ENCODE results near the gene EVI2B.
"Not testable (repeated sequence)": the region's sequence is repeated elsewhere in the genome, so short reads cannot be mapped to it uniquely, and the experiment has no call there.

EVI2B gene

DNA sequence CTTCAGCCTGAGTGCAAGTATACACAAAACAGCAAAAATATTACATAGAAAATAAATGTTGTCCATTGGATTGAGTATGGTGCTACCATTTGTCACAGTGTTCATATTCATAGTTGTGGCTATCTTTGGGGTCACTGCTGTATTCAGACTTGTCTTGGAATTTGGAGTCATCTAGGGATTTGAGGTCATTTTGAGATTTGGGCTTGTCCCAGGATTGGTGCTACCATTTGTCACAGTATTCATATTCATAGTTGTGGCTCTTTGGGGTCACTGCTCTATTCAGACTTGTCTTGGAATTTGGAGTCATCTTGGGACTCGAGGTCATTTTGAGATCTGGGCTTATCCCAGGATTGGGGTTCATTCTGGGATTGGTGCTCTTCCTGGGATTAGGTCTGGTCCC is 41.6 kb downstream of the EVI2B start:
- DNase-seq (ENCODE audit: low spot score) = no peak

DNA sequence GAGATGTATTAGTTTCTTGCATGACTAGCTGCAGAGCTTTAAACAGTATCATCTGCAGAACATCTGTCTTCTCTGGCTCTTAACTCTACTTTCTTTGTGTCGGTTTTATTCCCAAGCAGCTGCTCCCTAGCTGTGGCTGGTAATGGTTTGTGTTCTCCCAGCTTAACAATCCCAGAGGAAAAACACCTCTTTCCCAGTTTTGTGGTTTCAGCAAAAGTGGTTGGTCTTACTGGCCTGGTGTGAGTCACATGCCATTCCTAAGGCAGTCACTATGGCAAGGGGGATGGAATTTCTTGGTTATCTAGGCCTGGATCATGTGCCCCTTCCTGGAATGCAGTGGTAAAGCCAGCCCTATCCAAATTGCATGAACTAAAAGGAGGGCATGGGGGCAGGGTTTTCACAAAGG is 44.3 kb downstream of the EVI2B start:
- peak; percentile 92 for DNase-seq (ENCODE audit: low spot score)

DNA sequence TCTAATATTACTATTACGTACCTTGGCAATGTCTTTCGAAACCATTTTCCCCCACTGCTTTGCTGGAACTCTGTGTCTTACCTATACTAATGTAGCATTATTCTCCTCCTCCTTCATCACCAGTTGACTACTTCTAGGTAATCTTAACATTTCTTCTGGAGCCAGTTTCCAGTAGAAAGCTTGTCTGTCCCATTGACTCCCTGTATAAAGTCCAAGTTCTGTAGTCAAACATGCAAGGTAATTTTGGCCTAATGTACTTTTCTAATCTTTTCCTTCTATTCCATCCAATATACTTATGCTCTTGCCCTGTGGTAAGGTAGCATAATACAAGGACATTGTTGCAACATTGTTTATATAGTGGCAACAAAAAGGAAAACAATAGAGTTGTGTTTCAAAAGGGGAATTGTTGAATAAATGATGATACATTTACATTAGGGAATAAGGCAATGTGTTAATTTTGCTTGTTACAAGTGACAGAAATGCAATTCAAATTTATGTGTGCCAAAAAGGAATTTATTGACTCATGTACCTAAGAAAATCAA is 44.7 kb downstream of the EVI2B start:
- DNase-seq (ENCODE audit: low spot score) = no peak

DNA sequence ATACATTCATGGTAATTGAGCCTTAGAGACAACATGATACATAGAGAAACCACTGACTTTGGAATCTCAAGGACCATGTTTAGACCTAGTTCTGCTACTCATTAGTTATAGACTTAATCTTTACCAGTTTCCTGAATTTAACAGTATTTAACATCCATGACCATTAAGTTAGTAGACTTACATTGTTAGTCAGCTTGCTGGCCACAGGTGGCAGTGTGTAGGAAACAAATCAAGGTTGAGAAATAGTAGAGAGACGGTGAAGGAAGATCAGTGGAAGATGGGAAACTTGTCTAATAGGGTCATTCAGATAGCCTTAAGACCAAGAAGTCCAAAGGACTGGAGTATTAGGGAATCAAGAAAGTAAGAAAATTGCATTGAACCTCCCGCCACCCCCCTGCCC is 47.8 kb downstream of the EVI2B start:
- no peak for DNase-seq (ENCODE audit: low spot score)

DNA sequence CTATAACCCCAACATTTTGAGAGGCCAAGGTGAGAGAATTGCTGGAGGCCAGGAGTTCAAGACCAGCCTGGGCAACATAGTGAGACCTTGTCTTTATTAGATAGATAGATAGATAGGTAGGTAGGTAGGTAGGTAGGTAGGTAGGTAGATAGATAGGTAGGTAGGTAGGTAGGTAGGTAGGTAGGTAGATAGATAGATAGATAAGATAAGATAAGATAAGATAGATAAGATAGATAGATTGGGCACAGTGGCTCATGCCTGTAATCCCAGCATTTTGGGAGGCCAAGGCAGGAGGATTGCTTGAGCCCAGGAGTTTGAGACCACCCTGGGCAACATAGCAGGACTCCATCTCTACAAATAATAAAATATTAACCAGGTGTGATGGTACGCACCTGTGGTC is 50.9 kb downstream of the EVI2B start:
- DNase-seq (ENCODE audit: low spot score) = not testable (repeated sequence)

DNA sequence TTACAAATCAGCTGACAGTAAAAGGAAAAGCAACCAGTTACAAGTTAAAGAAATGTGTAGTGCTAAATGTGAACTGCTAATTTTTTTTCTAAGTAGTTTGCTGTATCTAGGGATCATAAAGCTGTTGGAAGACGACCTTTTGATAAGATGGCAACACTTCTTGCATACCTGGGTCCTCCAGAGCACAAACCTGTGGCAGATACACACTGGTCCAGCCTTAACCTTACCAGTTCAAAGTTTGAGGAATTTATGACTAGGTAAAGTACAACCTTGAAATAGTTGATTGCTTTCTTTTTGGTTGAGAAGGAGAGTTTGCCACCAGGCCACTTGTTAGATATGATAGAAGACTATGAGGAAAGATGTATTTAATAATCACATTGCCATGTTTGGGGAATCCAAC is 52.3 kb downstream of the EVI2B start:
- DNase-seq (ENCODE audit: low spot score) = no peak

DNA sequence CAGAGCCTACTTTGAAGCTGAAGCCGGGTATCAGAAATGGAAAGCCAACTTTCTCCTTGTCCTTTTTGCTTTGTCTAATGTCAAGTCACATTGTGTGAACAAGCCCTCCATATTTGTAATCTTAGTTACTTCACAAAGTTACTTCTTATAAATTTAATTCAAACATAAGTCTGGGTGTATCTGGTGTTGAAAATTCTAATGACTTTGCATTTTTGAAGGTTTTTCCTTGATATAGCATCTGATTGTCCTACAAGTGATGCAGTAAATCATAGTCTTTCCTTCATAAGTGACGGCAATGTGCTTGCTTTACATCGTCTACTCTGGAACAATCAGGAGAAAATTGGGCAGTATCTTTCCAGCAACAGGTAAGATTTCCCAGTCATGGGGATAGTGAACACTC is 53.7 kb downstream of the EVI2B start:
- DNase-seq (ENCODE audit: low spot score) = no peak

DNA sequence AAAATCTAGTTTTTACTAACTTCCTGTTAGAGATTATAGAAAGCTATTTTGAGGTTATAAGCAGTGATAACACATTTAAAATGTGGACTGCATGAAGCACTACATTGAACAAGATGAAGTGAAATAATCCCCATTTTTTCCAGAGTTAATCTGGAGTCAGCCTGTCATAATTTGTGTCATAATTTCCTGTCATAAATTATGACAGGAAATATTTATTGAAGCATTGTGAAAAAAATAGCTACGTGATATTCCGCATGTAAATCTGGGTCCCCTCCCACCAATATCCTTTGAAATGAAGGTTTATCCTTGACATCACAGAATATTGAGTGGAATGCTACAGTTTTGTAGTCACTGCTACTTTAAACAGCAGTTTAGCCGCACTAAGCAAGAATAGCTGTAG is 56.9 kb downstream of the EVI2B start:
- no peak for DNase-seq (ENCODE audit: low spot score)

DNA sequence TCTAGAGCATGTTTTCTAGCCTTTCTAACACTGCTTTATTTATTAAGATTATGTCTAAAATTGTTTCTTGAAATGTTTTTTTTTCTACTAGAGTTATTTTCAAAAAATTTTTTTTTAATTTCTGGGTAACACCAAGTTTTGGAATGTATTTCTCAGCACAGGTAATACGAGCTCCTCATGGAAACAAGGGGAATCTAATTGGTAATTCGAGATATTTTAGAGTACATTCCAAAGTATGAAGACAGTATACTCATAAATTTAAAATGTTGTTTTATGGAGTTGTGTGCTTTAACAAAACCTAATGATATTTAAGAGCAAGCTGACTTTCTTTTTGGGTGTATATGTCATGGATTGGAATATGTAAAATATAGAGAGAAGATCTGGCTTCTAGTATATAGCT is 59.2 kb downstream of the EVI2B start:
- no peak for DNase-seq (ENCODE audit: low spot score)
